HuH-7 (cell line): ENCODE data around the gene AGPS.
"Not testable (repeated sequence)": the region's sequence is repeated elsewhere in the genome, so short reads cannot be mapped to it uniquely, and the experiment has no call there.

Experiments
- DNase-seq: peaks from one replicate; pipeline ENCODE4 v3.0.0; 2011; ENCODE audit warnings: low spot score

The AGPS gene

DNA sequence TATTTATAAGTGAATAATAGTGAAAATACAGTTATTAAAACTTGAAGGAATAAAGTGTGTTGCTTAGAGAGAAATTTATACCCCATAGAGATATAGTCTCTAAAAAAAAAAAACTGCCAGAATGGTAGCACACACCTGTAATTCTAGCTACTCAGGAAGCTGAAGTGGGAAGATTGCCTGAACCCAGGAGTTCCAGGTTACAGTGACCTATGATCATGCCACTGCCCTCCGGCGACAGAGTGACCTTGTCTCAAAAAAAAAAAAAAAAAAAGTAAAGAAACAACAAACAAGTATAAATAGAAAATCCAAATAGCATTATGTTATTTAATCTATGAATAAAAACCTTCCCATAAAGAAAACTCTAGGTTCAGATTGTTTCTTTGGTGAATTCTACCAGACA, 7.4 kb upstream of the AGPS start:
- DNase-seq: no peak

DNA sequence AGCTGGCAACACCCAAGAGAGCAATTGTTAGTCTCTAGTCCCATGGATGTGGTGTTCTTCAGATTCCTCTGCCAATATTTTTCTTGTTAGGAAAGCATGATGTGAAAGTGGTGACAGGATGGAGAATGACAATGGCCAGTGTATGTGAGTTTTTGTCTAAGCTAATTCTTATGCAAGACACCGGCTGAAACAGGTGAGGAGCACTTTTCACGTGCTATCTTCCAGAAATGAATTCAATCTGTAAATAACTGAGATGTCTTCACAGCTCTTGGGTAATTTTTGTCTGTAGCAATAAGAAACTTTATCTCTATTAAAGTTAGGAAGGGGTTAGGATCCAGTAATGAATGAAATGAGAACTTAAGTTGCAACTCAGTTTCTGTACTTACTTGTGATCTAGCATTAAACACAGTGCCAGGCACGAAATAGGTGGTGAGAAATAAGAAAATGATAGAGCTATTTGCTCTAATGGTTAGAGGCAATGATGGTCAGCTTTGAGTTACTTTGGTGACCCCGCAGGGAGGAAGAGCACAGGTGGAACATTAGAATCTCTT, 676 bp upstream of the AGPS start:
- no peak for DNase-seq

DNA sequence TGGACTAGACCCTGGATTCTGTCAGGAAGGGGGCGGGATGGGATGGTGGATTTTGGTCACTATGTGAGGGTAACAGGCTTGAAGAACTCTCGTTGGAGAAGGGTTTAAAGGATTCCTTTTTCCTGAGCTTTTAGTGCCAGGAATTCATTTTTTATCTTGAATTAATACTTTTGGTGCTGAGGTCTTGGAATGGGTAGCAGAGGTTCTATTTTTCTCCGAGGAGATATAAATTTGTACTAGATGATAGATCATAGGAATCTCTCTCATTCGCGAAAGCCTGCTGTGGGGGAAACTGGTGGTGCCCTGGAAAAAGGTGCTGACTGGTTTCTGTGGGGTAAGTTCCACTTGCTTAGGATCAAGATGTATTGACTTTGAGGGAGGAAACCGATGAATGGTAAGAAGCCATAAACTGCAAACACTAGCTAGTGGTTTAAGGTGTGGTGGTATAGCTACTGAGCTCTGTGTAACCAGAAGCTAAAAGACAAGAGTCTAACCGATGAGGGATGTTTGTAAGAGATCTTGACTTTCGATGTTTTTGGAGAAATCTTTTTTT, 706 bp downstream of the AGPS start:
- peak; percentile 42 for DNase-seq

DNA sequence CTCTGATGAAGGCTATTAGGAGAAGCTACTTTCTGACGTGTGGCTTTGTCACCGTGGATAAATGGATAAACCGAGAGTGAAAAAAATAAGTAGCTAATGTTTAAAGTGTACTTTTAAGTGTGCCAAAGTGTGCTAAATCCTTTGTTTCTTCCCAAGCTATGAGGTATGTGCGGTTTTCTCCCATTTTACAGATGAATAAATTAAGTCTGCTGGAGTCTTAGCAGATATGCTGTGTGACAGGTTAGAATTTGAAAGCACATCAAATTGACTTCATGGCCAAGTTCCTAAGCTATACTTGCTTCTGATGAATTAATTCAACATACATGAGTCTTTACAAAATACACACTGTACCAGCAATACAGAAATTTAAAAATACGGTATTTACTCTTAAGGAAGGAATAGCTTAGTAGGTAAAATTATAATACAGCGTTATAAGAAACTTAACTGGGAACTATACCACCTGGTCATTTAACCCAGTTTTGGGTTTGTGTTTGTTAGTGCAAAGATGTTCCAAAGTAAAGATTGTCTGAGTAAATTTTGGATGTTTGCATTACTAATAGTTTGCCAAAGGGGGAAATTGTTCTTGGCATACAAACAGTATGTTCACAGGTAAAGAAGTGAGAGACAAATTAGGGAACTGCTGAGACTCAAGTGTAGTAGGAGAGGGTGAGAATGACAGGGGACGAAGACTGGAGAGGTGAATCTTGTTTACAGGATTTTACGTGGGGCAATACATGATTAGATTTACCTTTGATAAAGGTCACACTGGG, 1.4 kb downstream of the AGPS start:
- no peak for DNase-seq

DNA sequence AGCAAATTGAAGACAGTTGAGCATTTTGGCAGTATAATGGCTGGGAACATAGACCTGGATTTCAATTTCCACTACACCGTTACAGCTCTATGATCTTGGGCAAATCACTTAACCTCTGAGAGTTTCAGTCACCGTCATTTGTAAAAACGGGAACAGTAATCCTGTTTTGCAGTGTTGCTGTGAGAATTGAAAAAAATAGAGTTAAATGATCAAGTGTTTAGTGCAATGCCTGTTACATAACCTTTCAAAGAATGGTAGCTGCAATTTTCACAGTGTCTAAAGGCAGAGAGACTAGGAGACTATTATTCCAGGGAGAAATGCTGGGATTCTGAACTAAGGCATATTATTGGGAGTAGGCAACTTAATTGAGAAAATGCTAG, 2.0 kb downstream of the AGPS start:
- DNase-seq: no peak

DNA sequence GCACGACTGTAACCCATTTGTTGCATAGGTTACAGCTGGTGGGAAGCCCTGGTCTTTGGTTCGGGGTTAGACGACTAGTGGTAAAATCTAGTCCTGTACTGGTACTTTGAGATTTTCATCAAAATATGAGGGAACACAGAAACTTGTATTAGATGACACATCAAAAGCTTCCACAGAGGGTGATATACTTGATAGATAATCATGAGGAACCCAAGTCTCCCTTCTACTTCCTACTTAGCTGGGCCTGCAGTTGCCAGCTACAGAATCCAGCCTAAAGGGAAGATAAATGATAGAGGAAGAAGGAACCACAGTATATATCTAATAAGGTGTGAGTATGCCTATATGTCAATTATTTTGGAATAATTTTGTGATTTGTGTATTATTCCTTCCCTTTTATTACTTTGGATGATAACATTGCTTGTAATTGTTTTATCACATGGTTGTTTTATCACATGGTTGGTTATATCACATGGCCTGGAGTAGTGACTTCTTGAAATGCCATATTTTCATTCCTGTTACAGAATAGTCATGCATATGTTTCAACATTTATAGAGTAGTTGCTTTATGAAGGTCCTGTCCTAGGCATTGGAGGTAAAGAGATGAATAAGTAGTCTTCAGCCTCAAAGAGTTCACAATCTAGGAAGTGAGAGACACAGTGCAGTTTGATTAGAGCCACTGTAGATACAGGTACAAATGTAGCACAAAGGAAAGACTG, 2.9 kb downstream of the AGPS start:
- no peak for DNase-seq

DNA sequence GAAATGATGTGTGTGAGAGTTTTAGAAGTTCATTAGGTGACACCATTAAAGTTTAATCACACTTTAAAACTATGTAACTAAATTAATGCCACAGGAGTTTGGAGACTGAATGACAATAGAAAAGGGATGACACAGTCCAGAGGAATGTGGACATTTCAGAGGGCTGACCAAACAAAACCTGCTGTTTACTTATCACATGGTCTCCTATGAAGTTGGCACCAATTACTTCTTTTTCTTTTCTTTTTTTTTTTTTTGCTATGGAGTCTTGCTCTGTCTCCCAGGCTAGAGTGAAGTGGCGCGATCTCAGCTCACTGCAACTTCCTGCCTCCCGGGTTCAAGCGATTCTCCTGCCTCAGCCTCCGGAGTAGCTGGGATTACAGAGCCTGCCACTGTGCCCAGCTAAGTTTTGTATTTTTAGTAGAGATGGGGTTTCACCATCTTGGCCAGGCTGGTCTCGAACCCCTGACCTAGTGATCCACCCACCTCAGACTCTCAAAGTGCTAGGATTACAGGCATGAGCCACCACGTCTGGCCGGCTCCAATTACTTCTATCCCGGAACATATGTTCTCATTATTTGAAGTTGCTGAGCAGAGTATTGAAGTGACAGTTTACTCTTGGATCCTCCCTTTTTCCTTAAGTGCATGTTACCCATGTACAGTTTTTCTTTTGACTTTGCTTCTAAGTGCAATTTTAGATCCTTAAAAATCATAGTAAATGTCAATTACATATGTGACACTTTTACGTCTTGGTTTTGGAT, 4.3 kb downstream of the AGPS start:
- DNase-seq: no peak

DNA sequence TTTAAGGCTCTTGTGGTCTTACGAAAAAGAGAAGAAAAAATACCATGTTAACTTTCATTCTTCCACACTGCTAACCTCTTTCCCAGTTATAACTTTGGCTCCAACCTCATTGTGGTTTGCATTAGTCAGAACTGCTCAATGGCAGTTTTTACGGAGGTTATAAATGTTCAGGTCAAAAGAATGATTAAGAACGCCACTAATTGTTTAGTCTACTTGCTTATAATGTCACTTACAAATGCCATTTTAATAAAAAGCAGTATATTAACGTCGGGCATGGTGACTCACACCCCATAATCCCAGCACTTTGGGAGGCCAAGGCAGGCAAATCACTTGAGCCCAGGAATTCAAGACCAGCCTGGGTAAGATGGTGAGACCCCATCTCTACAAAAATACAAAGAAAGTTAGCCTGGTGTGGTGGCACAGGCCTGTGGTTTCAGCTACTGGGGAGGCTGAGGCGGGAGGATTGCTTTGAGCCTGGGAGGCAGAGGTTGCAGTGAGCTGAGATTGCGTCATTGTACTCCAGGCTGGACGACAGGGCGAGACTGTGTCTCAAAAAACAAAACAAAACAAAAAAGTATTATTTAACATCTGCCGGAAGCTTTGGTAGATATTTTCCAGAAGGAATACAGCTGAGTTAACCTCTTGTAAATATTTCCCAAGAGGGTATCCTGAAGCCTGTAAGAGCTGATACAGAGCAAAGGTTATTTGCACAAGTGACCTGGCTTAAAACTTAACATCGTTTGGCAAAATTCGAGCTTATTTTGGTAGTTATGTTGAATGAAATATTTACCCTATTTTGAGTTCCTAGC, 5.1 kb downstream of the AGPS start:
- peak; percentile 53 for DNase-seq

DNA sequence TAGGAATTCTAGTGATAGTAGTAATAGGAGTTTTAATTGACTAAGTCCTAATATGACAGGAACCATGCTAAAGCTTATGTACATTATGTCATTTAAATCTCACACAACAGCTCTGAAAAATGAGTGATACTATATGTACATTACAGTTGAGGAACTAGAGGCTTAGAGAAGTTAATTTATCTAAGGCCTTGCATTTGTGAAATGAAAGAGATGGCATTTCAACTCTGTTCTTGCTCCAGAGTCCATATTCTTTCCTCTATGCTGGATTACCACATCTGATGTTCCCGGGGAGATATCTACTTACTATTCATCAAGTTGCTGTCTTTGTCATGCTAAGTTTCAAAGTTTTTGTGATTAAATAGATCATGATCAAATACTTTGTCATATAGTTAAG, 5.7 kb downstream of the AGPS start:
- no peak for DNase-seq

DNA sequence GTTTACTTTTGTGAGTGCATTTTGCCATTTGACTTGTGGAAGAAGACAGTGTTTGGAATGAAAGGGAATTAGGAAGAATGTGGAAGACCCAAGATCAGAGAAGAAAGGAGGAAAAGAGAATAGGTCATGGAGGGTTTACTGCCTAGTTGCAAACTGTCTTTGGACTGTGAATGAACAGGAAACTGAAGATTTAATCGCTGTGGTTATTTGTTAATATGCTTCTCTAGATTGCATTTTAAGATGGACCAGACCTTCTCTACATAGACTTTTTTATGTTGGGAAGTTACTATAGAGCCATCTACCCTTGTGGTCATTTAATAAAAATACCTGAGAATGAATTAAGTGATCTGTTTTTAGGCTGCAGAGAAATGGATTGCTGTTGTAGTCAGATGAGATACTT, 6.2 kb downstream of the AGPS start:
- no peak for DNase-seq

DNA sequence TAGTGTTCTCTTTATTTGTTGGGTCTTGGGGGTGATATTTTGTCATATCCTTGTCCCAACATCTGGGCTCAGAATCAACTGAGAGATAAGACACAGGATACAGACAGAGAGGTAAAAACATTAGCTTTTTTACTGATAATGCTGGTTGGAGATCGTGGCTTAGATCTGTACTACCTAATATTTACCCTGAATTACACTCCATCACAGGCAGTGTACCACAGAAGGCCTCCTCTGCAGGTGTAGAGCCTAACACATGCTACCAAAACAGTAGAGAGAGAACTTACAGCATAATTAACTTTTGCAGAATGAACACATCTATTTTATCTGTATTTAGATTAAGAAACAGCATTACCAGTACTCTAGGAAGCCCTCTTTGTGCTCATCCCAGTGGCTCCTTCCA, 6.8 kb downstream of the AGPS start:
- no peak for DNase-seq

DNA sequence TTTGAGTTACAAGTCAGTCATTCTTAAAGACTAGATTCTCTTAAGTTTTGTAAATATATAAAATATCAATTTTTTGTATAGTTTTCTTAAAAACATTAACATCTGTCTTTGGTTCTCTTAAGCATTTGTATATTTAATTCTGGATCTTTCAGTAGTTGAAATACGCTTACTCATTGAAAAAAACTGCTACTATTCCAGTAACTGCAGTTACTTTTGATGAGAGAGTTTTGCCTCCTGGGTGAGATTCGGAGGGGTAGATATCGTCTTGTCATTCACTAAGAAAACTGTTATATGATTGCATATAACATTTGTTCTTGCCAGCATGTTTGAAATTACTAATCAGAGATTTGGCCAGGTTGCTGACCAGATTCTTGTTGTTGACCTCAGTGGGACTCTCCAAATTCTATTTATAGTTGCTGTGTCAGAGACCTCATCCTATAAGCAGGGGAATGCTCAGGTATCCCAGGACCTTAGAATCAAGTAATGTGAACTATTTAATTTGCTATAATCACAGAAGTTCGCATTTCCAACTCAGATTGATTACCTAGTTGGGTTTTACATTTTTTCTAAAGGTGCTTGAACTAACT, 7.9 kb downstream of the AGPS start:
- no peak for DNase-seq

DNA sequence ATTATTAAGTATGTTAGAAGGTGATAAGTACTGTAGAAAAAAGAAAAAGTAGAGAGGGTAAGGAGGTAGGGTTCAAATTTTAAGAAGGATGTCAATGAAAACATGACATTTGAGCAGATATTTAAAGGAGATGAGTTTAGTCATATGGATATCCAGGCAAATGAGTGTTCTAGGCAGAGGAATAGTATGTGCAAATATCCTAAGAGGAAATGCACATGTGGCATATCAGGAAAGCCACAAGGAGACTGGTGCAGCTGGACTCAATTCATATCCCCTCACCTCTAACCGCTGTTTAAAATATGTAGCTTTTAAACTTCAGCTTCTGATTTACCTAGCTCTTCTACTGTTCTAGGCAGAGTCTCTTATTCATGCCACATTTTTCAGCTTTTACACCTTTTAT, 9.5 kb downstream of the AGPS start:
- DNase-seq: no peak

DNA sequence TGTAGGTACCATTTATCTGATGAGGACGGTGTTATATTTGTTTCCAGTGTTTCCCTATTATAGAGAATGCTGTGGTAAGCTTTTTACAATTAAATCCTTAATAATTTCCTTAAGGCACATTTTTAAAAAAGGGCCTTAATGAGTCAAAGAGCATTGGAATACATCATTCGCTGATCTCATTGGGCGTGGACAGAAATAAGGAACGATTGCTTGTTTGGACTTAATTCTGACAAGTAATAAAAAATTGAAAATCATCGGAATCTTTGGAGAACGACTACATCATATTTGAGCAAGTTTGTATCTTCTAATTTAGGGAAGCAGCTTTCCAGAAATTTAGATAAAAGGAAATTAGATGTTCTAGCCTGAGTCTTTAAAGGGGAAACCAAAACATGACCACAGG, 11.3 kb downstream of the AGPS start:
- DNase-seq: no peak

DNA sequence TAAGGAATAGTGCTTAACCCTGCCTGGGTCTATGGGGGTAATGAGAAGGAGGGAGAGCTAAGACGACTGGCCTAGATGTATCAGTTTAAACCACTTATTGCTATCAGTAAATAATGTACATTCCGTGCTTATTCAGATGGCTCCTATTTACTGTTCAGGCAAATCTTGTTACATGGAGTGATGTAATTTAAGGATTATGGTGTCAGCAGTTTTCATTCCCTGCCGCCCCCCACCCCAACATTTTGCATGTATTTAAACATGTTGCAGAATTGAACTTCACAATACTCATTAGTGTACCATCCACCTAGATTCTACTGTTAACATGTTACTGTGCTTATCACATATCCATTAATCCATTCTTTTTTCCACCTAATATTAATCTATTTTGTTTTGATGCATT, 11.7 kb downstream of the AGPS start:
- DNase-seq: no peak

DNA sequence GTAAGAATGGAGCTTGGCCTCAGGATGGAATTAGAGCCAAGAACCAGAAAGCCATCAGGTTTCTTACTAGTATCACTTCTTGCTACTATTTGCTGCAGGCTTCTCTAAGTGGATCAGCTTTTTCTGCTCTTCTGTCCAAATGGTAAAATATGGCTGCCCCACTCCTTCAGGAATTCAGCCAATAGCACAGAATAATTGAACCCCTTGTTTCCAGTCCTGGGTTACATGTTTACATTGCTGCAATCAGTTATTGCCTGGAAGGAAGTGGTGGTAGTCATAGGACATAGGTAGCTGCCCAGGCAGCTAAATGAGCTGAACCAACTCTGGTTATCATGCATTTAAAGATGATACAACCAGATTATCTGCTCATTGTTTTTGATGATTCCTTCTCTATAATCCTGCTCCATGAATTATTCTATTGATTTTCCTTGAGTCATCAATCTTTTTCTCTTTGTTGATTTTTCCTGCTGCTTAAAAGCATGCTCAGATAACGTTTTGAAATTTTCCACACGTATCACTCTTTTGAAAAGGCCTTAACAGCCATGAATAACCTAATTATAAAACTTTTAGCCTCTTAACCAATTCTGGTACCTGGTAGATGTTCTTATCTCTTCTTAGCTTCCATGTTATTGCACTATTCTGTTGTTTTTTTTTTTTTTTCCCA, 12.6 kb downstream of the AGPS start:
- DNase-seq: no peak

DNA sequence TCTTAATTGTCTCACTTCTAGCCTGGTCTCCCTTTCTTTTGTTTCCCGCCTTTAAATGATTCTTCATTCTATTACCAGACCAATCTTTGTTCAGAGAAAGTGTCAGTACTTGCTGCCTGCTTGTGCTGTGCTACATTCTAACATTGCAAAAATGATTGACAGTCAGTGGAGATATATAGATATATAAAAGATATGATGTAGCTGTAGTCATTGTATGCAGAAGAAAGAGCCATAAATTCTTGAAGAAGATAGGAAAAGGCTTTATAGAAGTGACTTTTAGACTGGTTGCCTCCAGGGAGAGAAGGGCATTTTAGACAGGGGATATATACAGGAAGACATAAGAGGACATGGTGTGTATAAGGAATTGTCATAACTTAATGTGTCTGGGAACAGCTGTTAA, 13.6 kb downstream of the AGPS start:
- no peak for DNase-seq

DNA sequence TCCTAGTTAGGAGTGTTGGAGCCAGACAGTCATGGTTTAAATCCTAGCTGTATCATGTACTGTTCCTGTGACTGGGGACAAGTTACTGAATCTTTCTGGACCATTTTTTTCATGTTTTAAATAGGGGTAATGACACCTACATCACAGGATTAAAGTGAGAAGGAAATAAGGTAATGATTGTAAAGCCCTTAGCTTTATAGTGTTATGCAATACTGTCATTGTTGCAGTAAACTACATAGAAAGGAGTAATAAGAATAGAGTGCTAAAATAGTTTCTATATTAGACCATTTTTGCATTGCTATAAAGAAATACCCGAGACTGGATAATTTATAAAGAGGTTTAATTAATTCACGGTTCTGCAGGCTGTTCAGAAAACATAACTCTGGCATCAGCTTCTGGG, 14.5 kb downstream of the AGPS start:
- DNase-seq: no peak

DNA sequence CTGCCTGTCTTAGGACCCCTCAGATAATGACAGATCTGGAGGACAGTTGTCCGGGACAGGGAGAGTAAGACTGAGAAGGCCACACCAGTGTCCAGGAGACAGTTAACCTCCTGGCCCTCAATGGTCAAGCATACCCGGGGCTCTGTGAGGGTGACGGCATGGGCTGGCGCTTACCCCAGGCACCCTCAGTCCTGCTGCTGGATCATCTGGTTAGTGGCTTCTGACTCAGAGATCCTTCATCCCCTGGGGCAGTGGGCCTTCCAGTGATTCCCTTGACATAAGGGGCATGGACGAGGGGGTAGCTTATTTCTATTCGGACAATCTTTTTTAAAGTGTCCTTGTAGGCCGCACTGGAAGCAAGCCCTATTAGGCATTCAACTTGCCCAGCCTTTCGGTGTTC, 18.1 kb downstream of the AGPS start:
- not testable (repeated sequence) for DNase-seq

DNA sequence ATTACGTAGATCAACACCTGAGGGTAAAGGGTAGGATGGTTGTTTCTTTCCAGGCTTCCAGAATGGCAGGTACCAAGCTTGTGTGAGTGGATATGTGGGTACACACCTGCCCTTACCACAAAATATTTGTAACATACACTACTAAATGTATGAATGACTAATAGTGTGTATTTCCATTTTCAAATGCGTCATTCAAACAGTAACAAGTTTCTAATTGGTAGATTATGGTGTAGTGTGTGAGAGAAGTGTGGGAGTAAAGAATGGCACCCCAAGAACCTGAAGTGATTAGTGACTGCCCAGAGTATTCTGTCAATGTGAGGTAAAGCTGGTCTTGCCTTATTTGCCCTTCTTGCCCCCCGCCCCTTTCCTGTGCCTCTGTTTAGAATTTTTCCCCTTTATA, 21.1 kb downstream of the AGPS start:
- no peak for DNase-seq

DNA sequence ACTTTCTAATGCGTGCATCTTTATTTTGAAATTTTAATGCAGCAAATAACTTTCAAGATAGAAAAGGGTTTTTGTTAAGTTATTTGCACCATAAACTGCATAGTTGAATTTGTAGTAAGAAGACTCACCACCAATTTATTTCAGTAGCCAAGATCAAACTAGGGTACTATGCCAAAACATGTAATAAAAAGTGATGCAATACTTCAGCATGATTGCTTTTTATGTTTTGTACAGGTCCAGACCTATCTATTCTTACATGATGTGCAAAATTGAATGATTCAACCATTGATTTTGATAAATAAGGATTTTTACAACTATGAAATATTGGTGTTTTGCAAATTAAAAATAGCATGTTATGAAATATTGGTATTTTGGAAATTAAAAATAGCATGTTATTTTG, 26.7 kb downstream of the AGPS start:
- DNase-seq: no peak
